ENCODE data around the gene LPIN1. TPM values are rescaled to one million over a fixed set of nuclear protein-coding genes. Genes with fewer than 3 reads are reported as not detected.

LPIN1 gene
- total RNA-seq, 1 experiment from 2014 or later: 38.5 TPM

- TF ChIP-seq, protein P1, sequence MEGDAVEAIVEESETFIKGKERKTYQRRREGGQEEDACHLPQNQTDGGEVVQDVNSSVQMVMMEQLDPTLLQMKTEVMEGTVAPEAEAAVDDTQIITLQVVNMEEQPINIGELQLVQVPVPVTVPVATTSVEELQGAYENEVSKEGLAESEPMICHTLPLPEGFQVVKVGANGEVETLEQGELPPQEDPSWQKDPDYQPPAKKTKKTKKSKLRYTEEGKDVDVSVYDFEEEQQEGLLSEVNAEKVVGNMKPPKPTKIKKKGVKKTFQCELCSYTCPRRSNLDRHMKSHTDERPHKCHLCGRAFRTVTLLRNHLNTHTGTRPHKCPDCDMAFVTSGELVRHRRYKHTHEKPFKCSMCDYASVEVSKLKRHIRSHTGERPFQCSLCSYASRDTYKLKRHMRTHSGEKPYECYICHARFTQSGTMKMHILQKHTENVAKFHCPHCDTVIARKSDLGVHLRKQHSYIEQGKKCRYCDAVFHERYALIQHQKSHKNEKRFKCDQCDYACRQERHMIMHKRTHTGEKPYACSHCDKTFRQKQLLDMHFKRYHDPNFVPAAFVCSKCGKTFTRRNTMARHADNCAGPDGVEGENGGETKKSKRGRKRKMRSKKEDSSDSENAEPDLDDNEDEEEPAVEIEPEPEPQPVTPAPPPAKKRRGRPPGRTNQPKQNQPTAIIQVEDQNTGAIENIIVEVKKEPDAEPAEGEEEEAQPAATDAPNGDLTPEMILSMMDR (conservative IDR thresholded peaks at IDR 0.05; ENCODE audit: low read depth, low read length): no peak
- no peak for TF ChIP-seq EZH2 (IDR thresholded peaks at IDR 0.05; ENCODE audit: borderline replicate concordance, low read depth, low read length, poor library complexity, severe bottlenecking)
- POLR2A ChIA-PET (ENCODE audit: low non-redundant PET): no interaction called here
- BruUV-seq (replicated peaks): no TSS peak
- intact Hi-C loops (cut with micrococcal nuclease; ENCODE audit: unreplicated experiment): no loop called here
- Histone ChIP-seq H3K27ac (ENCODE audit: low read depth, low read length, poor library complexity, severe bottlenecking) (no peak overlapping the region), H3K27me3 (replicated peaks; ENCODE audit: insufficient read depth, low read depth, low read length, poor library complexity) (no peaks in the 10 kb centered on the region), H3K4me1 (ENCODE audit: insufficient read depth, low read length, poor library complexity, severe bottlenecking) (peaks cover 41% of the 10 kb centered on the region), H3K9me3 (ENCODE audit: low read depth, low read length, poor library complexity, severe bottlenecking) (no peaks in the 10 kb centered on the region), H3K4me3 (ENCODE audit: low read depth, low read length, poor library complexity, severe bottlenecking) (no peak overlapping the region), H3K36me3 (ENCODE audit: insufficient read depth, low read length, poor library complexity, severe bottlenecking) (no peaks in the 10 kb centered on the region)
- DNase-seq (ENCODE audit: low spot score): peak; percentile 29
- CTCF ChIA-PET: interaction anchor here (0.6 kb wide), 1 partner anchor 591 kb away, joined by 3 read pairs; no protein-coding TSS in a partner anchor
Observed at GRCh38 chr2:11753886-11754699, 7.7 kb downstream of the LPIN1 start.

GRCh38 chr2:11754700-11755015, 8.2 kb downstream of the LPIN1 start:
- no peak overlapping the region for H3K4me3 ChIP-seq (ENCODE audit: low read depth, low read length, poor library complexity, severe bottlenecking)
- ChIA-PET POLR2A (ENCODE audit: low non-redundant PET) (no interaction called here), CTCF (interaction anchor here (0.6 kb wide), 1 partner anchor 591 kb away, joined by 3 read pairs; no protein-coding TSS in a partner anchor)
- no peak for DNase-seq (ENCODE audit: low spot score)
- no peaks in the 10 kb centered on the region for H3K9me3 ChIP-seq (ENCODE audit: low read depth, low read length, poor library complexity, severe bottlenecking)
- no peaks in the 10 kb centered on the region for H3K27me3 ChIP-seq (replicated peaks; ENCODE audit: insufficient read depth, low read depth, low read length, poor library complexity)
- intact Hi-C loops (cut with micrococcal nuclease; ENCODE audit: unreplicated experiment): no loop called here
- no peak overlapping the region for H3K27ac ChIP-seq (ENCODE audit: low read depth, low read length, poor library complexity, severe bottlenecking)
- no peak for TF ChIP-seq EZH2 (IDR thresholded peaks at IDR 0.05; ENCODE audit: borderline replicate concordance, low read depth, low read length, poor library complexity, severe bottlenecking)
- TF ChIP-seq, protein P1 (conservative IDR thresholded peaks at IDR 0.05; ENCODE audit: low read depth, low read length): no peak
- no peaks in the 10 kb centered on the region for H3K36me3 ChIP-seq (ENCODE audit: insufficient read depth, low read length, poor library complexity, severe bottlenecking)
- no TSS peak for BruUV-seq (replicated peaks)
- peaks cover 41% of the 10 kb centered on the region for H3K4me1 ChIP-seq (ENCODE audit: insufficient read depth, low read length, poor library complexity, severe bottlenecking)

DNA sequence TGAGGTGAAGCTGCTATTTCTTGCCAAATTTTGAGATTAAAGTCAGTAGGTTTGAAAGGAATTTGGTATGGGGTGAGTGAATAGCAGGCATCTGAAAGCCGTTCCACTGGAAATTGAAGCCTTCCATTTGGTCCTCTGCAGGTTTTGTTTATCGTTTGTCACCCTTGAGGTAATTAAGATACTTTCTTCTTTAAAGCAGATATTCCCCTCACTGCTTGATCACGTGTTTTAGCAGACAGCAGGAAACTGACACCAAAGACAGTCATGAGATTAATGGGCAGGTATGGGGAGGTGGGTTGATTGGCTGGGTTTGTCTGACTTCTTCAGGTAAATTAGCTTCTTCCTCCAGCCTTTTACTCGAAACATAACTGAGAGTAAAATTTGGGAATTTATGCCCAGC, 10.7 kb downstream of the LPIN1 start:
- no TSS peak for BruUV-seq (replicated peaks)
- TF ChIP-seq, protein P1 (conservative IDR thresholded peaks at IDR 0.05; ENCODE audit: low read depth, low read length): no peak
- TF ChIP-seq EZH2 (IDR thresholded peaks at IDR 0.05; ENCODE audit: borderline replicate concordance, low read depth, low read length, poor library complexity, severe bottlenecking): no peak
- POLR2A ChIA-PET (ENCODE audit: low non-redundant PET): no interaction called here

More for the DNA sequence above, 10.7 kb downstream of the LPIN1 start:
- DNase-seq (ENCODE audit: low spot score): no peak
- H3K4me1 ChIP-seq (ENCODE audit: insufficient read depth, low read length, poor library complexity, severe bottlenecking): peaks cover 29% of the 10 kb centered on the region
- H3K27me3 ChIP-seq (replicated peaks; ENCODE audit: insufficient read depth, low read depth, low read length, poor library complexity): no peaks in the 10 kb centered on the region
- CTCF ChIA-PET: no interaction called here
- no peak overlapping the region for H3K4me3 ChIP-seq (ENCODE audit: low read depth, low read length, poor library complexity, severe bottlenecking)
- H3K36me3 ChIP-seq (ENCODE audit: insufficient read depth, low read length, poor library complexity, severe bottlenecking): no peaks in the 10 kb centered on the region
- H3K27ac ChIP-seq (ENCODE audit: low read depth, low read length, poor library complexity, severe bottlenecking): no peak overlapping the region
- H3K9me3 ChIP-seq (ENCODE audit: low read depth, low read length, poor library complexity, severe bottlenecking): no peaks in the 10 kb centered on the region
- intact Hi-C loops (cut with micrococcal nuclease; ENCODE audit: unreplicated experiment): no loop called here
